PC-3 (cell line): Measurements from ENCODE around the gene TMEM171. TPM values are rescaled to one million over a fixed set of nuclear protein-coding genes. Genes with fewer than 3 reads are reported as not detected.

Experiments
- ATAC-seq: fragments of 200-7000 bp; cut with Tn5 transposase; 2 replicates; pipeline ENCODE4 v1.9.1; 2020; ENCODE audit warnings: mild to moderate bottlenecking, moderate library complexity
- BruUV-seq: library from RNA; stranded (reverse); fragments of 400-500 nt; replicated peaks from 2 replicates; lab custom pipeline; 2021; lab: Mats Ljungman, UMichigan
- CTCF ChIA-PET: fragments of 300-600 bp; sonication (Branson Sonifier 250); formaldehyde crosslinking; loops from one replicate; lab custom pipeline; 2022; ENCODE audit warnings: antibody characterized with exemption; lab: Charles Lee
- POLR2A ChIA-PET: fragments of 300-600 bp; sonication (Branson Sonifier 250); formaldehyde crosslinking; loops from one replicate; lab custom pipeline; 2022; ENCODE audit warnings: antibody characterized with exemption; ENCODE audit not compliant: unreplicated experiment; lab: Charles Lee
- DNase-seq: peaks from one replicate; pipeline ENCODE4 v3.0.0-alpha.2; 2015
- H2AFZ ChIP-seq: fragments of 300-600 bp; sonication (generic); 2 replicates; pipeline ENCODE4 v1.6.0; 2016; ENCODE audit warnings: antibody characterized with exemption, low read length
- H3F3A ChIP-seq: fragments of 300-600 bp; sonication (generic); one replicate; pipeline ENCODE4 v1.6.0; 2017; ENCODE audit warnings: antibody characterized with exemption, low read length, control low read depth, mild to moderate bottlenecking; ENCODE audit not compliant: unreplicated experiment
- H3K27ac ChIP-seq: fragments of 300-600 bp; sonication (generic); 2 replicates; pipeline ENCODE4 v1.5.1; 2016; ENCODE audit warnings: mild to moderate bottlenecking, low read length
- H3K27me3 ChIP-seq: fragments of 300-600 bp; sonication (generic); 2 replicates; pipeline ENCODE4 v1.6.1; 2016; ENCODE audit warnings: low read length, mixed read lengths
- H3K36me3 ChIP-seq: fragments of 300-600 bp; sonication (generic); 2 replicates; pipeline ENCODE4 v1.6.1; 2016; ENCODE audit warnings: low read depth, mixed run types, low read length, mixed read lengths
- H3K4me1 ChIP-seq: fragments of 300-600 bp; sonication (generic); 2 replicates; pipeline ENCODE4 v1.5.1; 2016; ENCODE audit warnings: low read length; ENCODE audit not compliant: insufficient read depth
- H3K4me2 ChIP-seq: fragments of 300-600 bp; sonication (generic); 2 replicates; pipeline ENCODE4 v1.6.0; 2016; ENCODE audit warnings: low read length
- H3K4me3 ChIP-seq: fragments of 300-600 bp; sonication (generic); 2 replicates; pipeline ENCODE4 v1.5.1; 2016; ENCODE audit warnings: mild to moderate bottlenecking, low read length, mixed read lengths
- H3K79me2 ChIP-seq: fragments of 300-600 bp; sonication (generic); 2 replicates; pipeline ENCODE4 v1.6.1; 2017; ENCODE audit warnings: low read length, mixed read lengths
- H3K9ac ChIP-seq: fragments of 300-600 bp; sonication (generic); 2 replicates; pipeline ENCODE4 v1.6.0; 2016; ENCODE audit warnings: mild to moderate bottlenecking, low read length
- H3K9me2 ChIP-seq: fragments of 300-600 bp; sonication (generic); replicated peaks from 2 replicates; pipeline ENCODE4 v1.6.1; 2016; ENCODE audit warnings: mixed run types, low read length, mixed read lengths
- H3K9me3 ChIP-seq: fragments of 300-600 bp; sonication (generic); 2 replicates; pipeline ENCODE4 v1.6.1; 2016; ENCODE audit warnings: low read length, mixed read lengths
- H4K20me1 ChIP-seq: fragments of 300-600 bp; sonication (generic); 2 replicates; pipeline ENCODE4 v1.6.1; 2016; ENCODE audit warnings: low read length, mixed read lengths
- CTCF ChIP-seq: fragments of 300-600 bp; sonication (generic); conservative IDR thresholded peaks from 2 replicates; pipeline ENCODE4 v1.5.1; 2017; ENCODE audit warnings: antibody characterized with exemption, low read depth, mild to moderate bottlenecking, low read length
- EZH2 ChIP-seq: fragments of 300-600 bp; sonication (generic); IDR thresholded peaks from one replicate; pipeline ENCODE4 v1.6.1; 2017; ENCODE audit warnings: antibody characterized with exemption, mild to moderate bottlenecking, low read length; ENCODE audit not compliant: unreplicated experiment
- EZH2phosphoT487 ChIP-seq: fragments of 300-600 bp; sonication (generic); IDR thresholded peaks from 2 replicates; pipeline ENCODE4 v1.6.1; 2018; ENCODE audit warnings: mild to moderate bottlenecking, antibody characterized with exemption, low read length, borderline replicate concordance
- intact Hi-C: fragments of 100-400 bp; cut with micrococcal nuclease; formaldehyde crosslinking; loops from 2 replicates; pipeline ENCODE4 v1.9.0; 2023
- total RNA-seq: library from RNA; depleted of rRNA; stranded (reverse); fragments of >200 nt; gene quantifications from 2 replicates; pipeline ENCODE4 v1.2.3, GENCODE V29; 2014

The TMEM171 gene
- total RNA-seq, 1 experiment from 2014 or later: 1.8 TPM

- Histone ChIP-seq H3K27me3 (no peaks in the 10 kb centered on the region), H3K9me2 (no peaks in the 10 kb centered on the region), H3K4me1 (no peaks in the 10 kb centered on the region), H3F3A (no peaks in the 10 kb centered on the region), H3K4me3 (no peak overlapping the region), H3K9ac (no peak overlapping the region), H3K36me3 (no peaks in the 10 kb centered on the region), H3K79me2 (no peaks in the 10 kb centered on the region), H3K27ac (no peak overlapping the region), H2AFZ (no peak overlapping the region), H4K20me1 (no peaks in the 10 kb centered on the region), H3K9me3 (no peaks in the 10 kb centered on the region), H3K4me2 (no peak overlapping the region)
- no peak for ATAC-seq
- TF ChIP-seq EZH2phosphoT487 (no peak), EZH2 (no peak)
- POLR2A ChIA-PET: no interaction called here
- intact Hi-C loops: no loop called here
- BruUV-seq: no TSS peak
- CTCF ChIA-PET: no interaction called here
- DNase-seq: no peak
Observed at GRCh38 chr5:73150876-73151275, 30.5 kb downstream of the TMEM171 start.

GRCh38 chr5:73151766-73152410 is 31.5 kb downstream of the TMEM171 start:
- Histone ChIP-seq H2AFZ (no peak overlapping the region), H3K79me2 (no peaks in the 10 kb centered on the region), H3K4me1 (no peaks in the 10 kb centered on the region), H3K4me3 (no peak overlapping the region), H3K9ac (no peak overlapping the region), H3K27me3 (no peaks in the 10 kb centered on the region), H3K27ac (no peak overlapping the region), H4K20me1 (no peaks in the 10 kb centered on the region), H3K36me3 (no peaks in the 10 kb centered on the region), H3K9me3 (no peaks in the 10 kb centered on the region), H3K9me2 (no peaks in the 10 kb centered on the region), H3F3A (no peaks in the 10 kb centered on the region), H3K4me2 (no peak overlapping the region)
- no peak for TF ChIP-seq EZH2phosphoT487
- TF ChIP-seq EZH2: no peak
- TF ChIP-seq CTCF: no peak
- DNase-seq: no peak
- ATAC-seq: no peak
- CTCF ChIA-PET: no interaction called here
- intact Hi-C loops: no loop called here
- no TSS peak for BruUV-seq
- POLR2A ChIA-PET: no interaction called here

- POLR2A ChIA-PET: no interaction called here
- no peaks in the 10 kb centered on the region for H3K9me2 ChIP-seq
- CTCF ChIA-PET: no interaction called here
- H3K27me3 ChIP-seq: no peaks in the 10 kb centered on the region
- DNase-seq (peak; percentile 20), ATAC-seq (peak; percentile 37; the same call in 1 of the 2 replicates)
- H3K4me1 ChIP-seq: no peaks in the 10 kb centered on the region
- H3K9ac ChIP-seq: no peak overlapping the region
- TF ChIP-seq EZH2phosphoT487 (no peak), EZH2 (no peak), CTCF (peak; percentile 29; the same call in 1 of the 2 replicates)
- no peak overlapping the region for H3K27ac ChIP-seq
- H3F3A ChIP-seq: no peaks in the 10 kb centered on the region
- no peaks in the 10 kb centered on the region for H3K36me3 ChIP-seq
- no peaks in the 10 kb centered on the region for H4K20me1 ChIP-seq
- no peaks in the 10 kb centered on the region for H3K79me2 ChIP-seq
- no peak overlapping the region for H3K4me2 ChIP-seq
- H3K4me3 ChIP-seq: no peak overlapping the region
- no peaks in the 10 kb centered on the region for H3K9me3 ChIP-seq
- intact Hi-C loops: no loop called here
- no TSS peak for BruUV-seq
- H2AFZ ChIP-seq: no peak overlapping the region
Observed at GRCh38 chr5:73152411-73153388, 32.3 kb downstream of the TMEM171 start.
